IPS-NIHi11 (cell line): Measurements from ENCODE around the gene TNFSF9.
"Not testable (repeated sequence)": the region's sequence is repeated elsewhere in the genome, so short reads cannot be mapped to it uniquely, and the experiment has no call there.

ENCODE experiments used
- DNase-seq: peaks from one replicate; pipeline ENCODE4 v3.0.0; 2012; ENCODE audit warnings: mixed read lengths, low spot score

The TNFSF9 gene

GRCh38 chr19:6508028-6508771 is 22.6 kb upstream of the TNFSF9 start:
- DNase-seq: not testable (repeated sequence)

- no peak for DNase-seq
These were observed 21.5 kb upstream of the TNFSF9 start for GRCh38 chr19:6509118-6509971.

- no peak for DNase-seq
These were observed 20.2 kb upstream of the TNFSF9 start for GRCh38 chr19:6510618-6511017.

GRCh38 chr19:6514089-6514488 is 16.7 kb upstream of the TNFSF9 start:
- no peak for DNase-seq

GRCh38 chr19:6514926-6515544 is 15.8 kb upstream of the TNFSF9 start:
- DNase-seq: no peak

GRCh38 chr19:6516018-6516658 is 14.7 kb upstream of the TNFSF9 start:
- peak; percentile 97 for DNase-seq

- DNase-seq: peak; percentile 94
These were observed 14.1 kb upstream of the TNFSF9 start for GRCh38 chr19:6516659-6517291.

GRCh38 chr19:6518145-6518911 is 12.5 kb upstream of the TNFSF9 start:
- no peak for DNase-seq

GRCh38 chr19:6519289-6519688 is 11.5 kb upstream of the TNFSF9 start:
- DNase-seq: no peak

GRCh38 chr19:6521718-6522646 is 8.8 kb upstream of the TNFSF9 start:
- no peak for DNase-seq

- DNase-seq: no peak
These were observed 8.1 kb upstream of the TNFSF9 start for GRCh38 chr19:6522712-6523111.

GRCh38 chr19:6524311-6524710 is 6.5 kb upstream of the TNFSF9 start:
- DNase-seq: no peak

- no peak for DNase-seq
These were observed 2.8 kb upstream of the TNFSF9 start for GRCh38 chr19:6527893-6528543.

GRCh38 chr19:6528544-6529121 is 2.2 kb upstream of the TNFSF9 start:
- DNase-seq: peak; percentile 13

- no peak for DNase-seq
These were observed 1.5 kb upstream of the TNFSF9 start for GRCh38 chr19:6529351-6529750.

- DNase-seq: no peak
These were observed 865 bp upstream of the TNFSF9 start for GRCh38 chr19:6529937-6530385.

- DNase-seq: no peak
These were observed 533 bp downstream of the TNFSF9 start for GRCh38 chr19:6531163-6531955.

- DNase-seq: no peak
These were observed 1.1 kb downstream of the TNFSF9 start for GRCh38 chr19:6531956-6532243.
